ENCODE measurements around the gene SERPINA5.

The SERPINA5 gene

DNA sequence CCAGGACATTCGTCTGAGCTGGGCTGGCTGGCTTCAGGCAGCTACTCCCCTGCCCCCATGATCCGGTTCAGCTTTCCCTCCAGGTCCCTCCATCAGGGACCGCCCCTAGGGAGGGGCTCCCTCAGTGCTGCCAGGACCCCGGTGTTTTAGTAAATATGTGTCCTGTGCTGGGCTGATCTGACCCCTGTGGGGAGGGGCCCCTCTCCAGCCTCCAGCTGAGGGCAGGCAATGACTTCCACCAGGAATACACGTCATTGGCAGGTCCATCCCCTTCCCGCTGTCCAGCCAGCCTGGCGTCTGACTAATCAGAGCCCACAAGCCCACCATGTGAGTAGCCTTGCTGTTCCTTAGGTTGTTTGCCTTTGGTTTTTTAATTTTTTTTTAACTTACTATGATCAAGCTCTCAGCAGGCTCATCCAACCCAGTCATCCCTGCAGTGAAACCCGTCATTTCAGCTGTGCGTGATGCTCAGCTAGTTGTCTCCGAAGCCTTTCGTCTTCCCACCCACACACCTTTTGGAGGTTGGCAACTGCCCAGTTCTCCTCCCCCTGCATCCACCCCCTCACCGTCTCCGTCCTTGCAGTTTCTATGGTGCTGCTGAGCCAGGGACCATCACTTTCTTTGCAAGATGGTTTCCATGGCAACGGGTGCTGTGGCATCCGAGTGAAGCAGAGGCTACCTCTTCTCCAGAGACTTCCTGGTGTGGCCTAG lies 35.9 kb upstream of the SERPINA5 start:
- TF ChIP-seq, protein P1, sequence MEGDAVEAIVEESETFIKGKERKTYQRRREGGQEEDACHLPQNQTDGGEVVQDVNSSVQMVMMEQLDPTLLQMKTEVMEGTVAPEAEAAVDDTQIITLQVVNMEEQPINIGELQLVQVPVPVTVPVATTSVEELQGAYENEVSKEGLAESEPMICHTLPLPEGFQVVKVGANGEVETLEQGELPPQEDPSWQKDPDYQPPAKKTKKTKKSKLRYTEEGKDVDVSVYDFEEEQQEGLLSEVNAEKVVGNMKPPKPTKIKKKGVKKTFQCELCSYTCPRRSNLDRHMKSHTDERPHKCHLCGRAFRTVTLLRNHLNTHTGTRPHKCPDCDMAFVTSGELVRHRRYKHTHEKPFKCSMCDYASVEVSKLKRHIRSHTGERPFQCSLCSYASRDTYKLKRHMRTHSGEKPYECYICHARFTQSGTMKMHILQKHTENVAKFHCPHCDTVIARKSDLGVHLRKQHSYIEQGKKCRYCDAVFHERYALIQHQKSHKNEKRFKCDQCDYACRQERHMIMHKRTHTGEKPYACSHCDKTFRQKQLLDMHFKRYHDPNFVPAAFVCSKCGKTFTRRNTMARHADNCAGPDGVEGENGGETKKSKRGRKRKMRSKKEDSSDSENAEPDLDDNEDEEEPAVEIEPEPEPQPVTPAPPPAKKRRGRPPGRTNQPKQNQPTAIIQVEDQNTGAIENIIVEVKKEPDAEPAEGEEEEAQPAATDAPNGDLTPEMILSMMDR (IDR thresholded peaks at IDR 0.05; ENCODE audit: insufficient read depth, low read depth, low read length, missing control alignments), result no peak
- no peak for DNase-seq (ENCODE audit: low read depth)
- H3K4me3 ChIP-seq (ENCODE audit: low read depth, low read length), result no peak overlapping the region

DNA sequence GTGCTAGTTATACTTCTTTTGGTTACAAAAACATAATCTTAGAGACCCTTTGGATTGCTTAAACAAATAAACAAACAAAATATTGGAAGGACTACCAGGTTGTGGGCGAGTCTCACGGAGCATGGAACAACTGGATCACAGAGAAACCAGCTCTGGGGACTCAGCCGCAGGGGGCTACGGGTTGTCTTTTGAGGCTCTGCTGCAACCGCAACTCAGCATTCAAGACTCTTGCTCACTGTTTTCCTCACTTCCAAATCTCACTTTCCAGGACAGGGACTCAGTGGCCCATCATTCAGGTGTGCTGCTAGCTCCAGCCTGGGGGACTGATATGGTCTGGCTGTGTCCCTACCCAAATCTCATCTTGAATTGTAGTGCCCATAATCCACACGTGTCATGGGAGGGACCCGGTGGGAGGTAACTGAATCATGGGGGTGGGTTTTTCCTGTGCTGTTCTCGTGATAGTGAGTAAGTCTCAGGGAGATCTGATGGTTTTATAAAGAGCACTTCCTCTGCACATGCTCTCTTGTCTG lies 34.0 kb upstream of the SERPINA5 start:
- DNase-seq (ENCODE audit: low read depth), result no peak
- TF ChIP-seq, protein P1 (IDR thresholded peaks at IDR 0.05; ENCODE audit: insufficient read depth, low read depth, low read length, missing control alignments), result no peak
- no peak overlapping the region for H3K4me3 ChIP-seq (ENCODE audit: low read depth, low read length)

DNA sequence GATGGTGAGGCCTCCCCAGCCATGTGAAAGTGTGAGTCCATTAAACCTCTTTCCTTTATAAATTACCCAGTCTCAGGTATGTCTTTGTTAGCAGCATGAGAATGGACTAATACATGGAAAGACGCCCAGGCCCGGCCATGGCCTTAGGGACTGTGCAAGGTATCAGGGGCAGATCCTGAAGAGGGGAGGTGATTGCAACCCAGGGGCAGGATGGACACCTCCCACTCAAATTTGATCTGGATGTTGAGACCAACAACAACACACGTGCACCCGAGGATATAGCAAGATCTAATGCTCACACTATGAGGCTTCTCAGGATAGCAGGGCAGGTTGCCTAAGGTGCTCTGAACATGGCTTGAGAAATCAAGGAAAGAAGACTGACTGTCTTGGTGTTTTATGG lies 33.5 kb upstream of the SERPINA5 start:
- TF ChIP-seq, protein P1 (IDR thresholded peaks at IDR 0.05; ENCODE audit: insufficient read depth, low read depth, low read length, missing control alignments), result no peak
- H3K4me3 ChIP-seq (ENCODE audit: low read depth, low read length), result no peak overlapping the region
- DNase-seq (ENCODE audit: low read depth), result no peak

DNA sequence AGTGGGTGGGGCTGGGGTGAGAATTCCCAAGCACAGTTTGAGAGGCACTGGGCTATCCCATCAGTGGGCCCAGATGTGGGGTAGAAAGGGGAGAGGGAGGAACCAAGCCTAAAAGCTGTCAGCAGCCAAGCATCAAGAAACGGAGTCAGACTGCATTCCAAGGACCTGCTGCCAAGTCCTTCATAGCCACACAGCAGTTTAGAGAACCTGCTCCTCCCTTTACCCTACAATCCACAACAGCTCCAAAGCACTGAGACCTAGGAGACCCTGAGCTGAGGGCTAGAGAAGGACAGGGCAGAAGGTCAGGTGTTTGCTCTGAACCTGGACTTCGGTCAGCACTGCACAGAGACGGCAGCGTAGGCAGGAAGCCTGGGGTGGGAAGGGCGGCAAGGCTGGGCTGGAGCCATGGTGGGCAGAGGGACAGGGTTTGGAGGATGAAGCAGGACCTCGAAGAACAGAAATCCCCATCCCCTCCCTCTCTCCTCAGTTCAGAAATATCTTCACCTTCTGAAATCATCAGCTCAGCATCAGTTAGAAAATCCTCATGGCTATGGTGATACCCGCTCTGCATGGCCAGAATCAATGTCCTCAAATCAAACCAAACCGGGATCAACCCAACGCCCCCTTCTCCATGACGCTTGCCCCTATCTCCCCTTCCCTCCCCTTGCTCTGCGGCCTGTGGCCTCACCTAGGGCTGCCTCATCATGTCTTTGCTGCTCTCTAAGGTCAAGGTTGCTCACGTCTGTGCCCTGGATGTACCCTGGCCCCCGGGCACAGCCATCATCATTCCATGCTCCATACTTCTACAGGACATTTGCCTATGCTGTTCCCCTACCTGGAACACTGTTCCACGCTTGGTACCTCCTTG lies 32.9 kb upstream of the SERPINA5 start:
- TF ChIP-seq, protein P1 (IDR thresholded peaks at IDR 0.05; ENCODE audit: insufficient read depth, low read depth, low read length, missing control alignments), result no peak
- no peak overlapping the region for H3K4me3 ChIP-seq (ENCODE audit: low read depth, low read length)
- DNase-seq (ENCODE audit: low read depth), result no peak

DNA sequence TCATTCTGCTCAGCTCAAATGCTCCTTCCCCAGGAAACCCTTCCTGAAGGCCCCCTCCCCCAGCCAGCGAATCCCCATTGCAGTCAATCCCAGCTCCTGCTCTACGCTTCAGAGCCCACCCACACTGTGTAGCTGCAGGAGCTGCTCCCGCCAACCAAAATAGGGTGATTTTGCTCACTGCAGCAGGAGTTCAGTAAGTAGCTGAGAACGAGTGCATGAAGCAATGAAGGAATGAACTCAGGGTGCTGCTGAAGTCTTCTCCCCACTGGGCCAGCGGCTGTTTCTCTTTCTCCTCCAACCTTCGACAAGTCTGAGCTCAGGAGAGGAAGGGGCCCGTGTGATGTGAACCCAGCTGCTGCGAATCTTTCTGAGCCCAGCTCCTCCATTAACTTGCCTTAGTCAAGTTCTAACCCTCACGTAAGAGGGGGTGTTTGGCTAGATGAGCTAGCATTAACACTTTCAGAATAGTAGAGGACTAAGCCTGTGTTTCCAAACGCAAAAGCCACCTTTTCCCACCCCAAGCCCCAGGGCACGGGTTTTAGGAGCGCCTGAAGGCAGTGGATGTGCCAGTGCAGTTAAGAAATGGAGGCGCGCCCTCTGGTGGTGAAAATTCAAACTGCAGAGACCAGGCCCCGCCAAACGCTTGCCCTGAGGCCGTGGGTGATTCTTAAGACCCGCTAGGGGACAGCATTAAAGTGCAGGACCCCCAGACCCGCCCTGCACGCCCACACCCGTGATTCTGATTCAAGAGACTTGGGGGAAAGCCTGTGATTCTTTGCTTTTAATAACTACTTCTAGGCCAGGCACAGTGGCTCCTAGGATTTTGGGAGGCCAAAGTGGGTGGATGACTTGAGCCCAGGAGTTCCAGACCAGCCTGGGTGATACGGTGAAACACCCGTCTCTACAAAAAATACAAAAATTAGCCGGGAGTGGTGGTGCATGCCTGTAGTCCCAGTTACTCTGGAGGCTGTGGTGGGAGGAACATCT lies 31.9 kb upstream of the SERPINA5 start:
- DNase-seq (ENCODE audit: low read depth), result peak; percentile 69
- no peak overlapping the region for H3K4me3 ChIP-seq (ENCODE audit: low read depth, low read length)
- TF ChIP-seq, protein P1 (IDR thresholded peaks at IDR 0.05; ENCODE audit: insufficient read depth, low read depth, low read length, missing control alignments), result peak; percentile 81

DNA sequence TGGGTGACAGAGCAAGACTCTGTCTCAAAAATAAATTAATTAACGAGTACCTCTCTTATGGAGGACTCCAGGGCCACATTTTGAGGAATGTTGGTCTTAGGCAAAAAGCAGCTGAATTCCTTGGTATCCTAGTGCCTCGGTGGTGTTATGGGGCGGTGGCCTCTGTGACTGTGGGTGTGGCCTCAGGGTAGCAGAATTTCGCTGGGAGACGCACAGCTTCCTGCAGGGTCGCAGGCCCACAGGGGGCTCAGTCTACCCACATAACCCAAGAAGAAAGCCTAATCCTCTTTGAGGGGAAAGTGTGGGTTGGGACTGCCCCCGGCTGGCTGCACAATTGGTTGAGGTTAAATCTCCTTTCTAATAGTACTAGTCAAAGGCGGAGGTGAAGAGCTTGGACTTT lies 31.2 kb upstream of the SERPINA5 start:
- DNase-seq (ENCODE audit: low read depth), result no peak

More for the DNA sequence above, 31.2 kb upstream of the SERPINA5 start:
- no peak overlapping the region for H3K4me3 ChIP-seq (ENCODE audit: low read depth, low read length)
- TF ChIP-seq, protein P1 (IDR thresholded peaks at IDR 0.05; ENCODE audit: insufficient read depth, low read depth, low read length, missing control alignments), result no peak

Measured in GM12865 (cell line).